ENCODE measurements around the gene IRF3.

DNA sequence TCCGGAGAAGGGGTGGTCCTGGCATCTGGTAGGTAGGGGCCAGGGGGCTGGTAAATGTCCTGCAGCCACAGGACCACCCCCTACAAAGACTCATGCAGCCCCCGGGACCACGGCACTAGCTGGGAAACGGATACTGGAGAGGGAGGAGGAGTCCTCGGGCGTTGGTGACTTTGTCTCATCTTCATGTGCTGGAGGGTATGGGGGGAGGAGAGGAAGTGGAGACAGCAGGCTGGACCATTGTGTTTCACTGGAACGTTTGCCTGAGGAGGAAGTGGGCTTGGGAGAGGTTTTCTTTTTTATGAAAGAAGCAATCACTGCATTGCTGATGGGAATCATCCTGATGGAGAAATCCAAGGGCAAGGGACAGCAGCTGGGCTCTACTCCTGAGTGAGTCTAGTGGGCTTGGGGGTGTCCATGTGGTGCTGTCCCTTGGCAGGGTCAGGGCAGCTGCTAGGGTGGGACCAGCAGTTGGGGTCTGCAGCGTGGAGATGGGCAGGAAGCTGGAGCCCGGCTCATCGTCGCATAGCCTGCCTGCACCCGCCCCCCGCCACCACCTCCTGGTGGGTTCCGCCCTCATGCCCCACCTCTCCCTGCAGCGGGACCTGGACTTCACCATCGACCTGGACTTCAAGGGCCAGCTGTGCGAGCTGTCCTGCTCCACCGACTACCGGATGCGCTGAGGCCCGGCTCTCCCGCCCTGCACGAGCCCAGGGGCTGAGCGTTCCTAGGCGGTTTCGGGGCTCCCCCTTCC is 22.1 kb upstream of the IRF3 start:
- TF ChIP-seq POLR2A (IDR thresholded peaks at IDR 0.05): no peak
- TF ChIP-seq, protein P1, sequence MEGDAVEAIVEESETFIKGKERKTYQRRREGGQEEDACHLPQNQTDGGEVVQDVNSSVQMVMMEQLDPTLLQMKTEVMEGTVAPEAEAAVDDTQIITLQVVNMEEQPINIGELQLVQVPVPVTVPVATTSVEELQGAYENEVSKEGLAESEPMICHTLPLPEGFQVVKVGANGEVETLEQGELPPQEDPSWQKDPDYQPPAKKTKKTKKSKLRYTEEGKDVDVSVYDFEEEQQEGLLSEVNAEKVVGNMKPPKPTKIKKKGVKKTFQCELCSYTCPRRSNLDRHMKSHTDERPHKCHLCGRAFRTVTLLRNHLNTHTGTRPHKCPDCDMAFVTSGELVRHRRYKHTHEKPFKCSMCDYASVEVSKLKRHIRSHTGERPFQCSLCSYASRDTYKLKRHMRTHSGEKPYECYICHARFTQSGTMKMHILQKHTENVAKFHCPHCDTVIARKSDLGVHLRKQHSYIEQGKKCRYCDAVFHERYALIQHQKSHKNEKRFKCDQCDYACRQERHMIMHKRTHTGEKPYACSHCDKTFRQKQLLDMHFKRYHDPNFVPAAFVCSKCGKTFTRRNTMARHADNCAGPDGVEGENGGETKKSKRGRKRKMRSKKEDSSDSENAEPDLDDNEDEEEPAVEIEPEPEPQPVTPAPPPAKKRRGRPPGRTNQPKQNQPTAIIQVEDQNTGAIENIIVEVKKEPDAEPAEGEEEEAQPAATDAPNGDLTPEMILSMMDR (IDR thresholded peaks at IDR 0.05): no peak

All from right lobe of liver (tissue), 4 donors.